Measurements from ENCODE around the gene ADAMTS3.
A peak's percentile ranks its signal among the peaks of the same experiment; 100 is the strongest.

Gene ADAMTS3

GRCh38 chr4:72378901-72379300, 190.1 kb downstream of the ADAMTS3 start:
- in situ Hi-C loops (cut with HindIII; ENCODE audit: low sequenced_read_pairs), result no loop called here
- TF ChIP-seq CTCF (IDR thresholded peaks at IDR 0.05; ENCODE audit: low read depth, low read length), result no peak
- DNase-seq (ENCODE audit: low read depth, low spot score), result no peak
- H3K4me3 ChIP-seq (ENCODE audit: low read depth, low read length), result no peak overlapping the region

- H3K4me3 ChIP-seq (ENCODE audit: low read depth, low read length), result no peak overlapping the region
- no peak for DNase-seq (ENCODE audit: low read depth, low spot score)
- no peak for TF ChIP-seq CTCF (IDR thresholded peaks at IDR 0.05; ENCODE audit: low read depth, low read length)
- in situ Hi-C loops (cut with HindIII; ENCODE audit: low sequenced_read_pairs), result no loop called here
These were observed 191.4 kb downstream of the ADAMTS3 start for GRCh38 chr4:72377491-72378194.

GRCh38 chr4:72376901-72377300, 192.1 kb downstream of the ADAMTS3 start:
- no peak for DNase-seq (ENCODE audit: low read depth, low spot score)
- in situ Hi-C loops (cut with HindIII; ENCODE audit: low sequenced_read_pairs), result no loop called here
- TF ChIP-seq CTCF (IDR thresholded peaks at IDR 0.05; ENCODE audit: low read depth, low read length), result no peak

GRCh38 chr4:72375073-72375736, 193.8 kb downstream of the ADAMTS3 start:
- DNase-seq (ENCODE audit: low read depth, low spot score), result peak; percentile 50
- in situ Hi-C loops (cut with HindIII; ENCODE audit: low sequenced_read_pairs), result no loop called here
- TF ChIP-seq CTCF (IDR thresholded peaks at IDR 0.05; ENCODE audit: low read depth, low read length), result no peak
- no peak overlapping the region for H3K4me3 ChIP-seq (ENCODE audit: low read depth, low read length)

More at GRCh38 chr4:72376901-72377300, 192.1 kb downstream of the ADAMTS3 start:
- no peak overlapping the region for H3K4me3 ChIP-seq (ENCODE audit: low read depth, low read length)

GRCh38 chr4:72374159-72374558, 194.9 kb downstream of the ADAMTS3 start:
- H3K4me3 ChIP-seq (ENCODE audit: low read depth, low read length), result no peak overlapping the region
- in situ Hi-C loops (cut with HindIII; ENCODE audit: low sequenced_read_pairs), result no loop called here
- DNase-seq (ENCODE audit: low read depth, low spot score), result no peak
- TF ChIP-seq CTCF (IDR thresholded peaks at IDR 0.05; ENCODE audit: low read depth, low read length), result no peak

GRCh38 chr4:72366601-72367000, 202.4 kb downstream of the ADAMTS3 start:
- no peak overlapping the region for H3K4me3 ChIP-seq (ENCODE audit: low read depth, low read length)
- no peak for DNase-seq (ENCODE audit: low read depth, low spot score)
- in situ Hi-C loops (cut with HindIII; ENCODE audit: low sequenced_read_pairs), result no loop called here
- TF ChIP-seq CTCF (IDR thresholded peaks at IDR 0.05; ENCODE audit: low read depth, low read length), result no peak
